SK-N-SH treated with all-trans-retinoic acid at 6 μM for 48 hours (cell line): ENCODE measurements around the gene ASCL5.

Experiments used
- ATAC-seq: fragments of 200-7000 bp; cut with Tn5 transposase; 3 replicates; pipeline ENCODE4 v1.9.1; 2020; ENCODE audit warnings: mild to moderate bottlenecking, moderate library complexity
- ARNTL ChIP-seq: fragments of 450-650 bp; formaldehyde crosslinking; IDR thresholded peaks from 2 replicates; pipeline ENCODE4 v1.5.0; 2020; ENCODE audit warnings: low read depth, mild to moderate bottlenecking, moderate library complexity, borderline replicate concordance
- BACH2 ChIP-seq: fragments of 250-450 bp; sonication (Bioruptor Pico); IDR thresholded peaks from 2 replicates; pipeline ENCODE4 v1.9.0; 2021; ENCODE audit warnings: mild to moderate bottlenecking, borderline replicate concordance
- CREB5 ChIP-seq: fragments of 250-450 bp; sonication (Bioruptor Pico); IDR thresholded peaks from 2 replicates; pipeline ENCODE4 v1.5.1; 2020; ENCODE audit warnings: low read depth, mild to moderate bottlenecking, moderate library complexity
- CSDC2 ChIP-seq: fragments of 250-450 bp; sonication (Bioruptor Pico); IDR thresholded peaks from 2 replicates; pipeline ENCODE4 v1.5.0; 2020; ENCODE audit warnings: mild to moderate bottlenecking, moderate library complexity
- ESRRG ChIP-seq: fragments of 250-450 bp; sonication (Bioruptor Pico); IDR thresholded peaks from 2 replicates; pipeline ENCODE4 v1.6.1; 2021; ENCODE audit warnings: mild to moderate bottlenecking
- GLIS3 ChIP-seq: fragments of 250-450 bp; sonication (Bioruptor Pico); IDR thresholded peaks from 2 replicates; pipeline ENCODE4 v1.5.0; 2020; ENCODE audit warnings: mild to moderate bottlenecking, moderate library complexity
- ISL1 ChIP-seq: fragments of 250-450 bp; sonication (Bioruptor Pico); IDR thresholded peaks from 2 replicates; pipeline ENCODE4 v2.1.2; 2022; ENCODE audit warnings: mild to moderate bottlenecking, moderate library complexity
- OSR1 ChIP-seq: fragments of 250-450 bp; sonication (Bioruptor Pico); IDR thresholded peaks from 2 replicates; pipeline ENCODE4 v1.8.0; 2022; ENCODE audit warnings: moderate library complexity, mild to moderate bottlenecking, inconsistent platforms
- PATZ1 ChIP-seq: fragments of 250-450 bp; sonication (Bioruptor Pico); IDR thresholded peaks from 2 replicates; pipeline ENCODE4 v1.8.0; 2020; ENCODE audit warnings: mild to moderate bottlenecking, moderate library complexity, borderline replicate concordance
- POU6F1 ChIP-seq: fragments of 250-450 bp; sonication (Bioruptor Pico); IDR thresholded peaks from 2 replicates; pipeline ENCODE4 v1.8.0; 2021; ENCODE audit warnings: low read depth, mild to moderate bottlenecking, moderate library complexity, borderline replicate concordance
- PPARA ChIP-seq: fragments of 250-450 bp; sonication (Bioruptor Pico); IDR thresholded peaks from 2 replicates; pipeline ENCODE4 v1.5.0; 2020; ENCODE audit warnings: mild to moderate bottlenecking, borderline replicate concordance
- RARB ChIP-seq: fragments of 250-450 bp; sonication (Bioruptor Pico); IDR thresholded peaks from 2 replicates; pipeline ENCODE4 v1.8.0; 2021; ENCODE audit warnings: mild to moderate bottlenecking, moderate library complexity
- SNAI2 ChIP-seq: fragments of 250-450 bp; sonication (Bioruptor Pico); IDR thresholded peaks from 2 replicates; pipeline ENCODE4 v1.5.0; 2020; ENCODE audit warnings: mild to moderate bottlenecking, moderate library complexity
- TCF4 ChIP-seq: fragments of 250-450 bp; sonication (Bioruptor Pico); IDR thresholded peaks from 2 replicates; pipeline ENCODE4 v1.8.0; 2021; ENCODE audit warnings: mild to moderate bottlenecking, moderate library complexity, borderline replicate concordance
- TSHZ2 ChIP-seq: fragments of 250-450 bp; sonication (Bioruptor Pico); IDR thresholded peaks from 2 replicates; pipeline ENCODE4 v1.5.0; 2020; ENCODE audit warnings: mild to moderate bottlenecking, moderate library complexity
- ZC3H10 ChIP-seq: fragments of 250-450 bp; sonication (Bioruptor Pico); IDR thresholded peaks from 2 replicates; pipeline ENCODE4 v1.5.1; 2021; ENCODE audit warnings: mild to moderate bottlenecking, moderate library complexity
- ZFP30 ChIP-seq: fragments of 450-650 bp; formaldehyde crosslinking; IDR thresholded peaks from 2 replicates; pipeline ENCODE4 v1.5.0; 2022; ENCODE audit warnings: mild to moderate bottlenecking, moderate library complexity
- ZNF565 ChIP-seq: fragments of 450-650 bp; formaldehyde crosslinking; conservative IDR thresholded peaks from 2 replicates; pipeline ENCODE4 v1.5.0; 2020; ENCODE audit warnings: low read depth, mild to moderate bottlenecking, moderate library complexity
- ZNF70 ChIP-seq: fragments of 450-650 bp; formaldehyde crosslinking; IDR thresholded peaks from 2 replicates; pipeline ENCODE4 v1.5.0; 2020; ENCODE audit warnings: mild to moderate bottlenecking, moderate library complexity
- ZNF8 ChIP-seq: fragments of 450-650 bp; formaldehyde crosslinking; IDR thresholded peaks from 2 replicates; pipeline ENCODE4 v1.5.0; 2020; ENCODE audit warnings: mild to moderate bottlenecking, moderate library complexity

The ASCL5 gene

GRCh38 chr1:201122321-201122957 is 4.5 kb downstream of the ASCL5 start:
- ATAC-seq: no peak
- TF ChIP-seq OSR1 (no peak), TCF4 (CRISPR knock-in tag) (no peak), PPARA (CRISPR knock-in tag) (no peak), ZNF565 (no peak), CSDC2 (CRISPR knock-in tag) (no peak), ZNF8 (CRISPR knock-in tag) (no peak), POU6F1 (CRISPR knock-in tag) (no peak), PATZ1 (no peak), RARB (no peak), ARNTL (no peak), TSHZ2 (no peak), GLIS3 (CRISPR knock-in tag) (no peak), CREB5 (CRISPR knock-in tag) (no peak), SNAI2 (no peak), ZFP30 (no peak), ISL1 (CRISPR knock-in tag) (no peak), BACH2 (CRISPR knock-in tag) (no peak), ZC3H10 (CRISPR knock-in tag) (no peak)

GRCh38 chr1:201119206-201120197 is 7.5 kb downstream of the ASCL5 start:
- ATAC-seq: peak; percentile 34; the same call in 2 of the 3 replicates
- TF ChIP-seq OSR1 (no peak), POU6F1 (CRISPR knock-in tag) (no peak), ESRRG (no peak), ZNF70 (CRISPR knock-in tag) (no peak), ARNTL (no peak), ZC3H10 (CRISPR knock-in tag) (no peak), GLIS3 (CRISPR knock-in tag) (no peak), BACH2 (CRISPR knock-in tag) (no peak)

- ATAC-seq: no peak
- TF ChIP-seq ZNF565 (no peak), ZNF70 (CRISPR knock-in tag) (no peak), OSR1 (no peak), POU6F1 (CRISPR knock-in tag) (no peak), BACH2 (CRISPR knock-in tag) (no peak), RARB (no peak), GLIS3 (CRISPR knock-in tag) (no peak), ZNF8 (CRISPR knock-in tag) (no peak), TSHZ2 (no peak)
These were observed 10.9 kb downstream of the ASCL5 start for GRCh38 chr1:201116091-201116490.
